ENCODE results near the gene S100A2.
"Not testable (repeated sequence)": the region's sequence is repeated elsewhere in the genome, so short reads cannot be mapped to it uniquely, and the experiment has no call there.

The S100A2 gene

DNA sequence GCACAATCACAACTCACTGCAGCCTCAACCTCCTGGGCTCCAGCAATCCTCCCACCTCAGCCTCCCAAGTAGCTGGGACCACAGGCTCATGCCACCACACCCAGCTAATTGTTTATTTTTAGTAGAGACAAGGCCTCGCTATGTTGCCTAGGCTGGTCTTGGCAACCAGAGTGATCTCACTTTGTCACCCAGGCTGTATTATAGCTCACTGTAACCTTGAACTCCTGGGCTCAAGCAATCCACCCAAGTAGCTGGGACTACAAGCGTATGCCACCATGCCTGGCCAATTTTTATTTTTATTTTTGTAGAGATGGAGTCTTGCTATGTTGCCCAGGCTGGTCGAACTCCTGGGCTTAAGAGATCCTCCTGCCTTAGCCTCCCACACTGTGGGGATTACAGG is 3.6 kb downstream of the S100A2 start:
- not testable (repeated sequence) for DNase-seq

DNA sequence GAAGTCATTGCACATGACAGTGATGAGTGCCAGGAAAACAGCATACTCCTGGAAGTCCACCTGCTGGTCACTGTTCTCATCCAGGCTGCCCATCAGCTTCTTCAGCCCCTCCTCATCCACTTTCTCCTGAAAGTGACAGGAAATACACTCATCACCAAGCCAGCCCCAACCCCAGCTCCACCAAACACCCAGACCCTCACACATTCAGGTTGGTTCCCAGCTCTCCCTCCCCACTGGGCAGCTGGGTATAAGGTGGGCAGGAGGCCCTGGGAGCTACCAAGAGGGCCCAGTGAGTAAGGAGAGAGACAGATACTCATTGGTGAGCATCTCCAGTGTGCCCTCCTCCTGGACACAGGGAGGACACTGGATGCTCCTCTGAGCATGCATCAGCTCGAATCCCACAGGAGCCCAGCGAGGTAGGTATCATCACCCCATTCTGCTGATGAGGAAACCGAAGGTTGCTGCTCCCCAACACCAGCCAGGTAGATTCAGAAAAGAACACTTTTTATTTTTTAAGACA is 4.1 kb downstream of the S100A2 start:
- no peak for DNase-seq

DNA sequence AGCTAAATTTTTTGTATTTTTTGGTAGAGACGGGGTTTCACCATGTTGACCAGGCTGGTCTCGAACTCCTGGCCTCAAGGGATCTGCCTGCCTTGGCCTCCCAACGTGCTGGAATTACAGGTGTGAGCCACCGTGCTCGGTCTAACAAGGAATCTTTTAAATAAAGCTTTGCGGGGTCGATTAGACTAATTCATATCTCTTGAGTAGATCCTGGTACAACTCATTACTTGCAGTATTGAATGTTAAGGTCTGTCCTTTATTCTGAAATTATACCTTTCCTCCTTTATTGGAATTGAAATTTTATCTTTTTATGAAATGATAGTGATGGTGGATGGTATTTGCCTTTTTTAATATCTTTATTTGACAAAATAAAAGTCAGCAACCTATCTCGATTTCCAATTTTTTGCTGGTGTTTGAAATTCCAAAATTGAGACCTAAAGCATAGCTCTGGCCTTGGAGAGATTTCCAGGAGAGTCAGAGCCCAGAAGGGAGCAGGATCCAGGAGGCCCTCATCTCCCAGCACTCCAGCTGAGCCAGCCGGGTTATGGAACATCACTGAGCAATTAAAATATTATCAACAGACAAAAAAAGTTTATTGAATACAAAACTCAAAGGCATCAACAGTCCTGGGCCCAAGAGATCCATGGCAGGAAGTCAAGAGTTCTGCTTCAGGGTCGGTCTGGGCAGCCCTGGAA is 4.7 kb downstream of the S100A2 start:
- no peak for DNase-seq

DNA sequence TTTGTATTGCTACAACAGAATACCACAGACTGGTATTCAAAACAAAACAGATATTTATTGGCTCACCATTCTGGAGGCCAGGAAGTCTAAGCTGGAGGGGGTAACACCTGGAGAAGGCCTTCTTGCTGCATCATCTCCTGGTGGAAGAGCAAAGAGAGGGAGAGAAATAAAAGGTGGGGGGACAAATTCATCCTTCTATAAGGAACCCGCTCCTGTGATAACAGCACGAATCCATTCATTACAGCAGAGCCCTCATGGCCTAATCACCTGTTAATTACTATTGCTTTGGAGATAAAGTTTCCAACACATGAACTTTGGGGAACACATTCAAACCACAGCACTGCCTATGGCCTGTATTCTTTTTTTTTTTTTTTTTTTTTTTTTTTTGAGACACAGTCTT is 5.4 kb downstream of the S100A2 start:
- DNase-seq = no peak

DNA sequence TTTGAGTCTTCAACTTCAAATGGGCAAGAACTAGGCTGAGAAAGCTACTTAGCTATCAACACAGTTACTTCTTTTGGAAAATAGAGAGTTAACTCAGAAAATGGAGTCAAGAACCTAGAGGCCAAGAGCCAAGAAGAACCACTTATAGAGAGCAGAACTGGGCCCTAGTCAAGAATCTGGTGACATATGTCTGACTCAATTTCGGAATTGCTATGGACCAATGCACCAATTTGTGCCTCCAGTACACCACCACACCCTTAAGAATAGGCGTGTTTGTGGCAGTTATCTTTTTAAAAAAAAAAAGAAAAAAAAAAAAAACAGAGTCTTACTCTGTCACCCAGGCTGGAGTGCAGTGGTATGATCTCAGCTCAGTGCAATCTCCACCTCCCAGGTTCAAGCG is 7.8 kb downstream of the S100A2 start:
- no peak for DNase-seq

DNA sequence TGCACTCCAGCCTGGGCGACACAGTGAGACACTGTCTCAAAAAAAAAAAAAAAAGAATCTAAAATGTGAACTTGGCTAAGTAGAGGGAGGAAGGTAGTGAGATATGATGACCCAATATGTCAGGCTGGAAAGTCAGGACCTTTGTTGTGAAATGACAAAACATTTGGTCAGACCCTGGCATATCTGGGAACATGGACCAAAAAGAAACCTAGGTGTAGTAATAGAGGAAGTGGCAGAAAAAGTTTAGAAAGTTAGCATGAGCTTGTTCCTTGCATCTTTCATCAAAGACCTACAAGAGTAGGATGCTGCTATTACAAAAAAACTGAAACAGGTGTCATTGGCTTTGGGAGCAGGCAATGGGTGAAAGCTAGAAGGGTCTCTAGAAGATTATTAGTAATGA is 9.3 kb downstream of the S100A2 start:
- DNase-seq = no peak

DNA sequence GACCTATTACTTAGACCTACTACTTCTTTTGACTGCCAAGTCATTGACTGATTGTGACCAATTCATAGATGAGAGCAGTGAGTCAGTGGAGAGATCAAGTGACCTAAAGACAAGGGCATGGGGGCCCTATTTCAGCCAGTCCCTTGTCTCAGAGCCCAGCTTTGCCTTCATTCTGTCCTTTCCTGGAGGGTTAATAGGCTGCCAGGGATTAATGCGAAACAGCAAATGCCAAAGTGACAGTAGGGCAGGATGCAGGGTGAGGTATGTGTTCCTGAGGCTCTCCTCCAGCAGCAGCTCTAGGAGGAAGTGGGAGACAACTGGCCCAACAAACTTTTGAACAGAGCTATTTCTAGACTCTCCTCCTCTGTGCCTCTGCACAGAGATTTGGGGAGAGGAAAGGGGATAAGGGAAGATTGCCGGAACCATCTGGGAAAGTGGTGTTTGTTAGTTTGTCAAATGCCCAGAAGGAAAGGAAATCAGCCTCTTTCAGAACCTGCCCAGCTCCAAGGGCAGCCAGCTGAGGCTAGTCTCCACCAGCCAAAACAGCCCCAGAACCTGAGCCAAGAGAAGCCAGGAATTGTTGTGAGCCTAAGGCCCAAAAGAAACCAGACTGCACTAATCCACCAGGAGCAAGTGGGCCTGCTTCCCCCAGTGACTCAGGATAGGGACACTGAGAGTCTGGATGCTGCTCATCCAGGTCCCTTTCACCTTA is 11.7 kb downstream of the S100A2 start:
- no peak for DNase-seq

DNA sequence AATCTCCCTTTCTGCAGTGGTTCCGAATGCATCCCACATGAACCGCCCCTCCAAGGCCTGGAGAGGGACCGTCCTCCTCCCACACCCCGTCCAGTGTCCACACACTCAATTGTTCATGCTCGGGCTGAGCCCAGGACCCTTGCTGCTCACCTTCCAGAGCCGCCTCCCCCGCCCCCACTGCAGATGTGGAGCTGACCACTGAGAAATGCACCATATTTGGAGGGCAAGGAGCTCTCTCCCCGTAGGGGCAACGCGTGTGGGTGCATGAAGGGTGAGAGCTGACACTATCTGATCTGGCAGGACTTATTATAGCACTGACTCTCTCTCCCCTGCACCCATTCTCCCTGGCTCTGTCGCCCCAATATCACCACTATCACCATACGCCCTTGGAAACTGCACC is 12.5 kb downstream of the S100A2 start:
- no peak for DNase-seq

DNA sequence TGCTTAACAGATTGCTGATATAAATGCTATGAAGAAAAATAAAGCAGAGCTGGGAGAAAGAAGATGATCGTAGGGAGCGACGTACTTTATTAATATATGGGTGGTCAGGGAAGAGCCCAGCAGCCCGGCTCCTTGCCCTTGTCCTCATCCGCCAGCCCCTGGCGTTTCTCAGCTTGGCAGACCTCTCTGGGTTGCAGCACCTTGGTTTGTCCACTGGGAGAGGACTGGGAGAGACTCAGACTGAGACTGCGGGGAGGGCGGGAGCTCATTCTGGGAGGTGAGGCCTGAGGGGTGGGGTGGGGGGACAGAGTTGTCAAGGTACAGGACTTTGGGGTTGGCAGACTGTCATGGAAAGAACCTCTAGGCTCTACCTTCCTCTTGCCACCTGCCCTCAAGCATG is 13.3 kb downstream of the S100A2 start:
- DNase-seq = no peak

DNA sequence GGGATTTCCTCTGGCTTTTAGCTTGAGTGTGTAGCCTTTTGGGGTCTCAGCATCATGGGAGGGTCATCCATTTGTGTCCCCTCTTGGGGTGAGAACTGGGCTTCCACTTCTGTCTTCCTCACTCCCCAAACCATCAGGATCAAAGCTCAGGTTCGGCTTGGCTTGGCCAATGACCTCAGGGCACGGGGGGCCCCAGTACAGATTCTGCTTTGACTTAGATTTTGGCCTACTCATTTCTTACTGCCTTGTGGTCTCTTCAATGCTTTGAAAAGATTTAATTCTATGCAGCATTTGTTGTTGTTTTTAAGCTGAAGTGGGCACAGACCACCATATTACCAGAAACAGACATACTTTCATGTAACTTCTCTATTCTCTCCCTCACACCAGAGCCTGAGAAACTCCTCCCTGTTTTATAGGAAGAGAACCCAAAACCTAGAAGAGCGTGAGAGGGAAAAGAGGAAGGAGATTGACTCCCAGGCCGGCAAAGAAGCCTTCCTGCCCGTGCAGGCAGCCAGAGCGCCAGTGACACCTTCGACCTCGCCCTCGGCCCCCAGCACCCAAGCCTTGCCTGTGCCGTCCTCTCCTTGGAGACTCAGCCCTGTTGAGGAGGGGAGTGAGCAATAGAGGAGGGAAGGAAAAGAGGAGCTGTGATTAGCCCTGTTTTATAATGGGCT is 14.7 kb downstream of the S100A2 start:
- DNase-seq = peak; percentile 18

DNA sequence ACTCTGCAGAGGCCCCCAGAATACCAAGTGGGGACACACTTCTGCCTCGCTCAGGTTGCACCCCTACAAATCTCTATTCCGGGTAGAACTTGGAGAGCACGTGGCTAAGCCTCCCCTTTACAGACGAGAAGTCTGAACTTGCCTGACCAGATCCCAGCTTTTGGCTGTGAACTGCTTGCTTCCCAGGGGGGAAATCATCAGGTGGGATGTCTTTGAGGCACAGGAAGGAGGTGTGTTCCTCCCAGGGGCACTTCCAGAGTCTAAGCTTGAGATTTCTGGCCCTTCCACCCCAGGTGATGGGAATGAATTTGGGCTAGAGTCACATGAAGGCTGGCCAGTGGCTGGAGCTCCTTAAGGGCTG is 15.3 kb downstream of the S100A2 start:
- DNase-seq = no peak

DNA sequence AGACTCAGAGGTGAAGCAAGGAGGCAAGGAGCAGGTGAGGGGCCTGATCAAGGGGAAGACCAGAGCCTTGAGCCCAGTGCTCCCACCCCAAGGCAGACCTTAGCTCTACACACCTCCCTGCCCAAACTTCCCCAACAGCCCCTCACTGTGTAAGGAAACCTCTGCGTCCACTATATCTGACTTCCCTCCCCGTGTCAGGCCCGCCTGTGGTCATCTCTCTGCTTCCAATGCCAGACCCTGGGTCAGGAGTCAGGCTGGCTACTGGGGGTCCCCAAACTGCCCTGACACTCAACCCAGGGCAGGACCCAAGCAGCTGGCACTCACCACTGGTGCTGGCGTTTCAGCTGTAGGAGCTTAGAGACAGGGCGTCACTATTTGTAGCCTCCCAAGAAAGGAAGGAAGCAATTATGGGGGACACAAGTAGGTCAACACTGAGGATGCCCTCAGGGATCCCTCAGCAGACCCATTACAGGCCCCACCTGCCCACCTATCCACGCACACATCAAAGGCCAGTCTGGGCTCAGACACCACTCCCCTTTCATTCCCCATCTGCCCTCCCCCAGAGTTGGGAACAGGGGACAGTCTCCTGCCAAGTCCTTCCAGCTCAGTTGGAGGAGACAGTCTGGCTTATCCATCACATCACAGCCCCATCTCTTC is 15.8 kb downstream of the S100A2 start:
- no peak for DNase-seq

DNA sequence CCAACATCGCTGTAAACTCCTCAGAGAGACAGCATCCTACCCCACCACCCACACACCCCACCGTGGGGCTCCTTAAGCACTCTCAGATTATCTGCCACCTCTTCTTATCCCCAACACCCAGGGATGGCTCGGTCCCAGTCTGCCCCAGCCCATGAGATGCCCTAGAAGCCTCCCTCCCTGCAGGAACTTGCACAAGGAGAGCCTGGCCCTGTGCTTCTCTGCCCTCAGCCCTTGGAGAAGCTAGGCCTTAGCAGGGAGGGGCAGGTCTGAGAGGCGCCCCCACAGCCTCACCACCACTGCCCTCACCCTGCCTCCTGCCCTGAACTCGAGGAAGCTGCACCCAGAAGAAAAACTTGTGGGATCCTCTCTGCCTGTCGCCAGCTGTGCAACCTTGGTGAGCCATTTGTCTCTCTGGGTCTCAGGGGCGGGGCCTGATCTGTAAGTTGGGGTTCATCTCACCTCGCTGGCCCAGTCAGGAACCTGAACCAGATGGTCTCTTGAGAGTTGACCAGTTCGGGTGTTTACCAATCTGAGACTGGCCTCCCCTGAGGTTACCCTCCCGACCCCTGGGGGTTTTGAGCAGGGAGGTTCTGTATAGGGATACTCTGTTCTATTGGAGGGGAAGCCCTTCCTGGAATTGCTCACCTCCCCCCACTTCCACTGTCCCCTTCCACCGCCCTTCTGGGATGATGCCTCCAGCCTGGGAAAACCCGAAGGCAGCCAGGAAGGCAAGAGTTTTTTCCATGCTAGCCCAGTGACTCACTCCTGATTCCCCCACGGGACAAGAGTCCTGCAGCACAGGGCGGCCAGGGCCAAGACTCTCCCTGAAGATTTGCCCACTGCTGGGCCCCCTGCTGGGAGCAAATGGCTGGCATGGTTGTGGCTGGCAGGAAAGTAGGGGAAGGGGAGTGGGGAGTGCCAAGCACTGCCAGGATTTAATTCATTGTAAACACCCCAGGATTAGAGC is 16.6 kb downstream of the S100A2 start, which contains the start of gene S100A3:
TSS of gene S100A3 (minus strand) at position 537 of the 967 bp plus-strand sequence. CDS start 773 bp downstream, outside the sequence.
- no peak for DNase-seq

DNA sequence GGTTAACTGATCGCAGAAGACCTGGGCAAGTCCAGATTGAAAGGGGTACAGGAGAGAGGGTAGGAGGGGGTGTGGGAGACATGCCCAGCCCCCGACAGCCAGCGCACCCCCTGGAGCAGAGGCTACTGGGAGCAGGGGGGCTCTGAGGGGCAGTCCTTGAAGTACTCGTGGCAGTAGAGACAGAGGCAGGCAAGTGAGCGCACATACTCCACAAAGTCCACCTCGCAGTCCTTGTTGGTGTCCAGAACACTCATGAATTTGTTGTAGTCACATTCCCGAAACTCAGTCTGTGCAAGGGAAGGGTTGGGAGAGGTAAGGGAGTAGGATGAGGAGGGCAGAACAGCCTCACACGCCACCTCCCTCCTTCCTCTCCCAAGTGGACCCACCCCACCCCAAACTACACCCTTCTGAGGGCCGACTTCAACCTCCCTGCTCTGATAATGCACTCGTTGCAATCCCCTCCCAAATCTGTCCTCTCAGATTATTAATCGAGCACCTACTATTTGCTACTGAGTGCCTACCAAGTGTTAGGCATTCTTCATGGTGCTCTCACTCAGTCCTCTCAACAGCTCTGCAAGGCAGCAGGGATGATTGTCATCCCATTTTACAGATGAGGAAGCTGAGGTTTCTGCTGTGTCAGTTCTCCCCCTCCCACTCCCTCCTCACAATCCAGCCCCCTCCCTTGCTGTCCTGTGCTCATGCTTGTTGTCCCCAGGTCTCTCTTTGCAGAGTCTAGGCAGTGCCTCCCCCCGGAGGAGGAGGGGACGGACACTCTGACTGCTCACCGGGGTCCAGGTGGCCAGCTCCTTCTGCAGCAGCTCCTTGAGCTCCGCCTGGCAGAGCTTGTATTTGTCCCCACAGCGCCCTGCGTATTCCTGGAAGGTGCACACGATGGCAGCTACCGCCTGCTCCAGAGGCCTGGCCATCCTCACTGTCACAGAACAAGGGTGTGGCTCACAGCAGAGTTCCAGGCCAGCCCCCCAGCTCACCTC is 17.8 kb downstream of the S100A2 start:
- DNase-seq = no peak

DNA sequence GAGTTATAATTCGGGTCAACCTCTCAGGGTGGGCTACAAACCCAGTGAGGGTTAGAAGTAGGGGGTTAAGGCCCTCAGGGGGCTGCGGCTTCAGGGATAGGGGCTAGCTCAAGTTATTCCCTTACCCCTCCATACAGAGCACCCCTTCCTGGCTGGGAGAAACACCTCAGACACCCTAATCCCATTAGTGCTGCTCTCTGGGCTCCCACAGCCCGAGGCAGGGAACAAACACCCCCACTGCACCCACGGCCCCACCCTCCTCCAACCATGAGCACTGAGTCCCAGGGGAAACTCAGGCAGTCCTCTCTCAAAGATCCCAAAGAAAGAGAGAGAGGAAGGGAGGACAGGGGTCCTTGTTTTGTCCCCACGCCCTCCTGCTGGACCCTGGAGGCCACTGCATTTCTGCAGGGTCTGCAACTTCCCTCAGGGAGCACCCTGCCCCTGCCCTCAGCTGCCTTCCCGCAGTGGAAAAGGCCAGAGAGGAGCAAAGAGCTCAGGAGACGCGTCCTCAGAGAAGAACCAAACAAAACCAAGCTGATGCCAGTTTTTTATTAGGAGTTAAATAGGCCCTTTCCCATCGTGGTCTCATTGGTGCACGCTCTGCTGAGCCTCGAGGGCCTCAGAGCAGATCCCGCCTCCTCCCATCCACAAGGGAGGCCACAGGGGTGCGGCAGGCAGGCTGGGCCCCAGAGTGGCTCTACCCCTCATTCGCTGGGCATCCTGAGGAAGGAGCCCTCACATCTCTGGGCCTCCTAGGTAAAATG is 18.7 kb downstream of the S100A2 start:
- DNase-seq = no peak

DNA sequence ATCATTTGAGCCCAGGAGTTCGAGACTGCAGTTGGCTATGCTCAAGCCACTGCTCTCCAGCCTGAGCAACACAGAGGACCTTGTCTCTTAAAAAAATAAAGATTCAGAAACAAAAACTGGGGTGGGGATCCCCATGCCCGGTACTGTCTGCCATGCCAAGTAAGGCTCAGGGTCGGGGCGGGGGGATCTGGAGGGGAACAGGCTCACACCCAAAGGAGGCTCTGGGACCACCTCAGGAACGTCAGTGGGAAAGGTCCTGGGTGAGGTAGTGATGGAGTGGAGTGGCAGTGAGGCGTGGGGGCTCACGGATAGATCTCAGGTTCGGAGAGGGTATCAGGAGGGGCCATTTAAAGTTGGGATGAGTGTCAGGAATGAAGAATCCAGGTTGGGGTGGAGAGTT is 19.3 kb downstream of the S100A2 start:
- DNase-seq = no peak

DNA sequence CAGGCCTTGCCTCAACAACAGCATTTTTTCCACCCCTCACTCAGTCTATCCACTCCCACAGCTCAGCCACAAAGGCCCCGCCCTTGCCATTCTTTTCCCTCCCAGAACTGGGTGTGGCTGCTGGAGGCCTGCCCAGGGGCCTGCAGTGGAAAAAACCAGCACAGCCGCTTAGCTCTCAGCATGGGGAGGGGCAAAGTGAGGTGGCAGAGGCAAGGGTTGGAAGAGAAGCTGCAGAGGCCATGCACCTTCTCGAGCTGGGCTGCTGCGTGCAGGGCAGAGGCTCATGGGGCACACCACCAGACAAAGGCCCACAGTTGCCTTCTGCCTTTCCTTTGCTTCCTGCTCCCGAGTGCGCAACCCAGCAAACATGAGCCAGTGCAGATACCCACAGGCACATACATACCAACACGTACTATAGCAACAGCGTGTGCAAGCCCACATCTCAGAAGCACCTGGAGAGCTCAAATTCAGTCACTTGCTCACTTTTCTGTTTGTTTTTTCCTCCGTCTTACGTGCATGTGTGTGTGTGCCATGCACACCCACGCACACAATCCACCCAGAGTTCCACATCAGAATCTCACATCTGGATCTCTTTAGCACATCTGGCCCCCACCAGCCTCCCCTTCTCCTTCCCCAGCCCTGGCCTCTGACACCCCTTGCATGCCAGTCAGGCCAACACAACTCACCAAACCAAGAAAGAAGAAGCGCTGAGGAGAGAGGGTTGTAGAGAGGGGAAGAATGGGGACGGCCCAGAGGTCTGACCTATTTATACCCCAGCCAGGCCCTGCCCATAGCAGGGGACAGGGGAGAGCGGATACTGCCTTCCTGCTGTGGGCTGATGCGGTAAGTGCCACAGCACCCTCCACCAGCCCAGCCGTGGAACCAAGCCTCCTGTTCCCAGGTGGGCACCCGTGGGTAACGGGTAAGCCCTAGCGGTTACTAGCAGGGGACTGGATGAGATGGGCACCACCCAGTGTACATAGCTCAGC is 20.3 kb downstream of the S100A2 start, which contains the start of gene S100A4:
TSS of gene S100A4 (minus strand) at position 740 of the 989 bp plus-strand sequence. CDS start 1,012 bp downstream, outside the sequence.
- peak; percentile 75 for DNase-seq

DNA sequence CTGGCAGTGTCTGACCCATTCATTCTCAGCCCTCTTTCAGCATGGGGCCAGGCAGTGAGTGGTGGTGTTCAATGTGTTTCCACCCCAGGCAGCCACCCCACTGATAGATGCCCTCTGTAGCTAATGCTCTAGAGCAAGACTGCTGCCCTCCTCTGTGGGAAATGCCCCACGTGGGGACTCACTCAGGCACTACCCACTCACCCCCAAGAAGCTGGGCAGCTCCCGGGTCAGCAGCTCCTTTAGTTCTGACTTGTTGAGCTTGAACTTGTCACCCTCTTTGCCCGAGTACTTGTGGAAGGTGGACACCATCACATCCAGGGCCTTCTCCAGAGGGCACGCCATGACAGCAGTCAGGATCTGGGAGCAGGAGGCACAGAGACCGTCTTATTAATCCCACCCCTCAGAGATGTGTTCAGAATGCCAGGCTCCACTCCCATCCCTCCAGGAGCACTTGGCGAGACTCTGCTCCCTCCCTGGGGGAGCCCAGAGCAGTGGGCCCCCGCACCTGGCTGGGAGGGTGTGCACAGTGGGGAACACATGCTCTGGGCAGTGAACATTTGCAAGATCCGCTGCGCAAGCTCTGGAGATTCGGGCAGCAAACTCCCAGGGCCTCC is 21.1 kb downstream of the S100A2 start:
- no peak for DNase-seq
